Activated T-helper 1 cell treated with Interleukin-2 at 50 U/mL for 16 hours (primary cell): ENCODE data around the gene LMBR1L.
"Not testable (repeated sequence)": the region's sequence is repeated elsewhere in the genome, so short reads cannot be mapped to it uniquely, and the experiment has no call there.

Source experiments
- DNase-seq: peaks from one replicate; pipeline ENCODE4 v3.0.0-alpha.2; 2020; ENCODE audit warnings: low read depth

LMBR1L gene

DNA sequence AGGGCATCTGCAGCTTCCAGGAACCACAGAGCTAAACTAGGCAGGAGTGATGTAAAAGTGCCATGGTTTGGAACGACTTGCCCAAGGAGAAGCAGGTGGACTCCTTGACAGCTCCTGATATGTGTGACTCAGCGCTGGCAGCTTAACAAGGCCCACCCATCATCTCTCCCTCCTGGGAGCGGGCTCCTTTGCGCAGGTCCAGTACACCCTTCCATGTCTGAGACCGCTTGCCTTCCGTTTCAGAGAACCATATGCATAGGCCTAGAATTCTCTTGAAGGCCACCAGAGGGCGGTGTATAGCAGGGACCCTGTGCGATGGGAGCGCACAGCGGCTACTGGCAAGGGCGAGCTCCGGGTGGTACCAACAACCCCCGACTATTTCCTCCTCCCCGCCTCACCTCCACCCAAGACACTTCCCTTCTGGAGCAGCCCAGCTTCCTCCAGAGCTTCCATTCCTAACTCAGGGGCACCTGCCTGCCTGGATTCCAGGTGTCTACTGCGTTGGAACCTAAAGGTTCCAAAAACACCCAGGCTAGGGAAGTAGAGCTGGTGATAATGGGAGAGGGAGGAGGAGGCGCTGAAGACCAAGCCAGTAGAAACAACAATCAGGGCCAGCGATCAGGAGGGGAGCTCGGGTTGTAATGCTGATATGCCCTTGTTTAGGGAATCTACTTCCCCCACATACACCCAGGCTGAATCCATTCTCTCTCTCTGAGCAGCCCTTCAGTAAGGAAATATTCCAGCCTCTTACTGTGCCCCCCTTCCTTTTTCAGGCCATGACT, 22.3 kb downstream of the LMBR1L start:
- peak; percentile 41 for DNase-seq

GRCh38 chr12:49086116-49086515, 24.5 kb downstream of the LMBR1L start:
- DNase-seq: no peak

DNA sequence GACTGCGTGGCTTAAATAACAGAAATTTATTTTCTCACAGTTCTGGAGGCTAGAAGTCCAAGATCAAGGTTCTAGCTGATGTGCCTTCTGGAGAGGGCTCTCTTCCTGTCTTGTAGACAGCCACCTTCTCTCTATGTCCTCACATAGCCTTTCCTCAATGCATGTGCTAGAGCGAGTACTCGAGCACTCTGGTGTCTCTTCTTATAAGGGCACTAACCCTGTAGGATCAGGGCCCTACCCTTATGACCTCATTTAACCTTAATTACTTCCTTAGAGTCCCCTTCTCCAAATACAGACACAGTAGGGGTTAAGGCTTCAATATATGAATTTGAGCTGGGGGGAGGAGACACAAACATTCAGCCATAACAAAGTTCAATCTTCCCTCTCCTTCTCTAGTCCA, 26.2 kb downstream of the LMBR1L start:
- DNase-seq: no peak

- DNase-seq: no peak
Observed at GRCh38 chr12:49079793-49080192, 30.9 kb downstream of the LMBR1L start.

- no peak for DNase-seq
Observed at GRCh38 chr12:49070971-49071370, 39.7 kb downstream of the LMBR1L start.

- peak; percentile 97 for DNase-seq
Observed at GRCh38 chr12:49069507-49070346, 40.9 kb downstream of the LMBR1L start, which contains the start of gene RHEBL1. RHEBL1 (minus strand) TSS chr12:49069979; CDS start chr12:49069785, 194 bp downstream.

- no peak for DNase-seq
Observed at GRCh38 chr12:49068879-49069506, 41.7 kb downstream of the LMBR1L start.

GRCh38 chr12:49066120-49066519, 44.5 kb downstream of the LMBR1L start:
- DNase-seq: no peak

DNA sequence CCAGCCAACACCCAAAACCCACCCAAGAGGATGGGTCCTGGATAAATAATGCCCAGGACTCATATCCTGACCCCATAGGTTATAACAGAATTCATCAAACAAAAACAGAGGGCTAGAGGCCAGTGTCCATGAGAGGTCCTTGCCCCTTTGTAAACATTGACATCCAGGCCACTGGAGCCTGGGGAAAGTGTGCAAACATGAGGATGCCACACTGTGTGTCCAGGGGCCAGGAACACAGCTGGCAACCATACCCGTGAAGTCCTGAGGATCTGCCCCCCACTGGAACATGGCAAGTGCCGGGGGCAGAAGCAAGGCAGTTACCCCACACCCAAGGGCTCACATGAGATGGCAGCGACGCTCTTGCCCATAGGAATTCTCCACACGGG, 45.9 kb downstream of the LMBR1L start:
- DNase-seq: no peak

GRCh38 chr12:49061916-49062315, 48.7 kb downstream of the LMBR1L start:
- DNase-seq: not testable (repeated sequence)

DNA sequence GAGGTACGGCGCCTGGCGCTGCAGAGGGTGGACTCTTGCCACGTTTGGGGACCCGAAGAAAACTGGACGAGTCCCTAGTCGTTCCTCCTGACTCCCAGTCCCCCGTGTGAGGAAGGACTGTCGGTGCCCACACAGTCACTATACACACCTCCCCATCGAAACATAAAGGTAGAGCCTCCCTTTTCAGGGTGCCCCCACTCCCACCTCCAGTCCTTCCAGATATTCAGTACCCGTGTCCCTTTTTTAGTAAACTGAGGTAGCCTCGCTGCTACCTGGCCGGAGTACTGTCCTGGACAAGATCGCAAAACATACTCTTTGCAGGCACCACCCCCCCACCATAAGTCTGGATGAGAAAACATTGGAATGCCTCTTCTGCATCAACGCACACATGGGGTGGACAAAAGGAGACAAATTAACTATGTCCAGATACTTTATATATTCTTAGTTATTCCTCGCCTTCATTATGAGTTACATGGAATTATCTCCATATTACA, 49.4 kb downstream of the LMBR1L start:
- DNase-seq: no peak

DNA sequence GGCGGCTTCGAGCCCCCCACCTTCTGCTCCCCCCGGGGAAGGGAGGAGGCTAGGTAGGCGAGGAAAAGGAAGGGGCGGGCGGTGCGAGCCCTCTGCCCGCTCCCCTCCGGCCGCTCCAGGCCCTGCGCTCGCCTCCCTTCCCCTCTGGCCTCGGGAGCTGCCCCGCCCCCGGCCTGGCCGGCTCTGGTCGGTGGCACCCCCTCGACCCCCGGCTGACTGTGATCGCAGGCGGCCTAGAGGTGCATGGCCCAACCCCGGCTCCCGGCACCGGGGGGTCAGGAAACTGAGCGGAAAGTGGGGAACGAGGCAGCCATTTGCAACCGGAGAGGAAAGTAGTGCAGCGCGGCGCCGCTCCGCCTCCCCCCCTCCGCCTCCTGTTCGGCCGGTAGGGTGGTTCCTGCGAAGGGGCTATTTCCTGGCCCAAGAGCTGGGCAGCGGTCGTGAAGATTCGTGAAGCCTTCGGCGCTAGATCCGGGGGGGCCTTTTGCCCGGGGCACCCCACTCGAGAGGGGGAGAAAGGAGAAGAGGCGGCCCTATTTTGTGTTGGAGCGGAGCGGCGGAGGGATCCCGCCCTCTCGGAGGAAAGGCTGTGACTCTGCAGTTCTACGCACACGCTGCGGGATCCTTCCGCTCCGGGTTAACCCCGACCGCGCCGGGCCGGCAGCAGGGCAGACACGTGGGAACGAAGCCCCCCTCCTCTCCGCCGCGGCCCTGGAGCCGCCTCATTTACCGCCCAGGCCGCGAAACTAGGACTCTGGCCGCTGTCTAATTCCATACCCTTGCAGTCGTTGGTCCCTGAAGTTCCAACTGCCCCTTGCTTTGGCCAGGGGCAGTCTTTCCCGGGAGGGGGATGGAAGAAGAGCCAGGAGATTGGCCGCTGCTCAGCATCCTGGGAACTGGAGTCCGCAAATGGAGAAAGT, 50.1 kb downstream of the LMBR1L start, which contains the start of gene KMT2D:
KMT2D (minus strand) TSS at position 558 of the 920 bp plus-strand sequence. CDS start 5,470 bp downstream, outside the sequence.
- peak; percentile 79 for DNase-seq

GRCh38 chr12:49059299-49060171, 51.1 kb downstream of the LMBR1L start:
- DNase-seq: no peak

GRCh38 chr12:49059045-49059298, 51.7 kb downstream of the LMBR1L start:
- DNase-seq: no peak

GRCh38 chr12:49058366-49059044, 52.1 kb downstream of the LMBR1L start:
- DNase-seq: no peak

- no peak for DNase-seq
Observed at GRCh38 chr12:49057888-49058287, 52.8 kb downstream of the LMBR1L start.

- peak; percentile 27 for DNase-seq
Observed at GRCh38 chr12:49055978-49056754, 54.5 kb downstream of the LMBR1L start.

- no peak for DNase-seq
Observed at GRCh38 chr12:49055092-49055491, 55.6 kb downstream of the LMBR1L start.

GRCh38 chr12:49054524-49054923, 56.1 kb downstream of the LMBR1L start:
- DNase-seq: no peak
